Esophagus mucosa (tissue), 1 donor: ENCODE measurements around the gene C10orf71. TPM values are rescaled to one million over a fixed set of nuclear protein-coding genes. Genes with fewer than 3 reads are reported as not detected.

Source experiments
- ATAC-seq: fragments of 200-7000 bp; cut with Tn5 transposase; one replicate; pipeline ENCODE4 v1.9.1; 2020
- total RNA-seq: library from RNA; stranded (reverse); gene quantifications from one replicate; pipeline ENCODE4 v1.2.4, GENCODE V29; 2023
- donor health status: DM: yes; HTN: yes; CAD: no.

The C10orf71 gene
- total RNA-seq, 1 donor from 2014 or later: not detected

- ATAC-seq: no peak
These were observed 36.5 kb downstream of the C10orf71 start for GRCh38 chr10:49335364-49335972.

- no peak for ATAC-seq
These were observed 39.6 kb downstream of the C10orf71 start for GRCh38 chr10:49338604-49339003.

- ATAC-seq: no peak
These were observed 45.9 kb downstream of the C10orf71 start for GRCh38 chr10:49344840-49345239.

- ATAC-seq: no peak
These were observed 48.4 kb downstream of the C10orf71 start for GRCh38 chr10:49347342-49347741.

GRCh38 chr10:49347827-49348226, 48.9 kb downstream of the C10orf71 start:
- ATAC-seq: no peak

- no peak for ATAC-seq
These were observed 49.6 kb downstream of the C10orf71 start for GRCh38 chr10:49348593-49348992.

- no peak for ATAC-seq
These were observed 50.4 kb downstream of the C10orf71 start for GRCh38 chr10:49349390-49349789.

- no peak for ATAC-seq
These were observed 51.2 kb downstream of the C10orf71 start for GRCh38 chr10:49350138-49350537.

- ATAC-seq: no peak
These were observed 52.0 kb downstream of the C10orf71 start for GRCh38 chr10:49350846-49351532.

- ATAC-seq: no peak
These were observed 52.7 kb downstream of the C10orf71 start for GRCh38 chr10:49351669-49352068.

GRCh38 chr10:49352323-49352722, 53.4 kb downstream of the C10orf71 start:
- no peak for ATAC-seq

- no peak for ATAC-seq
These were observed 54.3 kb downstream of the C10orf71 start for GRCh38 chr10:49353026-49353894.

GRCh38 chr10:49353895-49354566, 55.1 kb downstream of the C10orf71 start:
- no peak for ATAC-seq

- no peak for ATAC-seq
These were observed 55.6 kb downstream of the C10orf71 start for GRCh38 chr10:49354593-49354992.

GRCh38 chr10:49355221-49355620, 56.3 kb downstream of the C10orf71 start:
- ATAC-seq: no peak

GRCh38 chr10:49356181-49356580, 57.2 kb downstream of the C10orf71 start:
- no peak for ATAC-seq

GRCh38 chr10:49356944-49357343, 58.0 kb downstream of the C10orf71 start:
- no peak for ATAC-seq

GRCh38 chr10:49357910-49358309, 58.9 kb downstream of the C10orf71 start:
- ATAC-seq: no peak

- ATAC-seq: no peak
These were observed 60.6 kb downstream of the C10orf71 start for GRCh38 chr10:49359349-49360270.

GRCh38 chr10:49360271-49361177, 61.6 kb downstream of the C10orf71 start:
- peak; percentile 22 for ATAC-seq

- ATAC-seq: no peak
These were observed 62.2 kb downstream of the C10orf71 start for GRCh38 chr10:49361178-49361554.
